Stimulated activated CD4-positive, alpha-beta T cell treated with anti-CD3 and anti-CD28 coated beads, Interleukin-1b, Interleukin-23, amount 100 ng/mL, for 1 hour (primary cell): Measurements from ENCODE around the gene S1PR3.
A peak's percentile ranks its signal among the peaks of the same experiment; 100 is the strongest.

Experiments used
- DNase-seq, 2 donors: peaks; one replicate each; pipeline ENCODE4 v3.0.0-alpha.2; 2020; ENCODE audit warnings: low read depth in 2 of 2

The S1PR3 gene

GRCh38 chr9:88993327-88993726, 2.1 kb downstream of the S1PR3 start:
- no peak for DNase-seq

GRCh38 chr9:88993871-88994460, 2.7 kb downstream of the S1PR3 start:
- no peak for DNase-seq

- DNase-seq: no peak
Observed at GRCh38 chr9:88994469-88995199, 3.4 kb downstream of the S1PR3 start.

GRCh38 chr9:88995200-88995577, 3.9 kb downstream of the S1PR3 start:
- DNase-seq: no peak

GRCh38 chr9:88995627-88996026, 4.4 kb downstream of the S1PR3 start:
- no peak for DNase-seq

GRCh38 chr9:88996046-88996920, 5.0 kb downstream of the S1PR3 start:
- no peak for DNase-seq

- DNase-seq: no peak
Observed at GRCh38 chr9:88996921-88997235, 5.6 kb downstream of the S1PR3 start.

GRCh38 chr9:88997646-88998045, 6.4 kb downstream of the S1PR3 start:
- no peak for DNase-seq

GRCh38 chr9:88998503-88998902, 7.2 kb downstream of the S1PR3 start:
- no peak for DNase-seq

- DNase-seq: no peak
Observed at GRCh38 chr9:88998911-88999310, 7.6 kb downstream of the S1PR3 start.

GRCh38 chr9:89000371-89000781, 9.1 kb downstream of the S1PR3 start:
- DNase-seq: no peak

- peak; percentile 42 to 70 for DNase-seq
Observed at GRCh38 chr9:89000973-89001916, 10.0 kb downstream of the S1PR3 start.

- no peak for DNase-seq
Observed at GRCh38 chr9:89001917-89002540, 10.8 kb downstream of the S1PR3 start.

GRCh38 chr9:89002987-89003386, 11.7 kb downstream of the S1PR3 start:
- DNase-seq: no peak

GRCh38 chr9:89005323-89005722, 14.1 kb downstream of the S1PR3 start:
- no peak for DNase-seq

- no peak for DNase-seq
Observed at GRCh38 chr9:89006267-89006666, 15.0 kb downstream of the S1PR3 start.

GRCh38 chr9:89006996-89007967, 16.0 kb downstream of the S1PR3 start:
- DNase-seq: no peak

- DNase-seq: no peak
Observed at GRCh38 chr9:89008055-89008743, 16.9 kb downstream of the S1PR3 start.

GRCh38 chr9:89008744-89009545, 17.7 kb downstream of the S1PR3 start:
- DNase-seq: no peak
